ENCODE measurements around the gene ZFP1.

DNA sequence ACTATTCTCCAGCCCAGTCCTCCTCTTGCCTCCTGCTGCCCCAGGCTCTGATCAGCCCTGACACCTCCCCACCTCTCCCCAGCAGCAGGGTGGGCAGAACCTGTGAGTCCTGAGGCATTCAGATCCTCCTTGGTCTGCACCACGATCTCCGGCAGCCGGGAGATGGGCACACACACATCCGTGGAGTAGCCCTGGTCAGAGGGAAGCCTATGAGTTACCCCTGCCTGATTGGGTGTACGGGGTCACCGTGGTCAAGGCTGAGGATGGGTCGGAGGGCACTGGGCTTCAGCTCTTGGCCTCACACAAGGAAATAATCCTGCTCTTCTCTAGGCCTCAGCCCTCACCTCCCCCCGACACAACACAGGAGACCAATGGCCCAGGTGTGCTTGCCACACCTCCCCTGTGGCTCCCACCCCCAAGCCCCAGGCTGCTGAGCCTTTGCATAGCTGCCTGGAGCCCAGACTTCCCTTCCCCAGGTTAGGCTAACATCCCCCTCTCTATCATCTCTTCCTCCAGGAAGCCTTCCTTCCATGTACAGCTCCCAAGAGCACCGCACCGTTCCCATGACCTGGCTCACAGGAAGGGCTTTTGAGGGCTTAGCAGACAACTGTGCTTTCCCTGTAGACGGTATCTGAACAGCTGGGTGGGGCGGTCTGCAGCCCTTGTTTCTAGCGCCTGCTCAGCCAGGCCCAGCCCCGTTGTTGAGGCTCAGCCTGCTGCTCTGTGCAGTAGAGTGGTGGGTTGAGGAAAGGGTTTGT is 35.4 kb upstream of the ZFP1 start:
- TF ChIP-seq, protein P1, sequence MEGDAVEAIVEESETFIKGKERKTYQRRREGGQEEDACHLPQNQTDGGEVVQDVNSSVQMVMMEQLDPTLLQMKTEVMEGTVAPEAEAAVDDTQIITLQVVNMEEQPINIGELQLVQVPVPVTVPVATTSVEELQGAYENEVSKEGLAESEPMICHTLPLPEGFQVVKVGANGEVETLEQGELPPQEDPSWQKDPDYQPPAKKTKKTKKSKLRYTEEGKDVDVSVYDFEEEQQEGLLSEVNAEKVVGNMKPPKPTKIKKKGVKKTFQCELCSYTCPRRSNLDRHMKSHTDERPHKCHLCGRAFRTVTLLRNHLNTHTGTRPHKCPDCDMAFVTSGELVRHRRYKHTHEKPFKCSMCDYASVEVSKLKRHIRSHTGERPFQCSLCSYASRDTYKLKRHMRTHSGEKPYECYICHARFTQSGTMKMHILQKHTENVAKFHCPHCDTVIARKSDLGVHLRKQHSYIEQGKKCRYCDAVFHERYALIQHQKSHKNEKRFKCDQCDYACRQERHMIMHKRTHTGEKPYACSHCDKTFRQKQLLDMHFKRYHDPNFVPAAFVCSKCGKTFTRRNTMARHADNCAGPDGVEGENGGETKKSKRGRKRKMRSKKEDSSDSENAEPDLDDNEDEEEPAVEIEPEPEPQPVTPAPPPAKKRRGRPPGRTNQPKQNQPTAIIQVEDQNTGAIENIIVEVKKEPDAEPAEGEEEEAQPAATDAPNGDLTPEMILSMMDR (IDR thresholded peaks at IDR 0.05) = no peak
- TF ChIP-seq POLR2A (IDR thresholded peaks at IDR 0.05) = no peak
